Measurements from ENCODE around the gene SLC22A31. TPM values are rescaled to one million over a fixed set of nuclear protein-coding genes. Genes with fewer than 3 reads are reported as not detected.

The SLC22A31 gene
- total and polyA plus RNA-seq, 9 of the 15 experiments (the other 6 are each of a cell fraction or from before 2014, with no cell fraction given), result 0.29 to 2.2 (median 0.47) TPM; not detected in 3

- TF ChIP-seq NFATC3 (IDR thresholded peaks at IDR 0.05) (no peak), FOXP1 (CRISPR knock-in tag; IDR thresholded peaks at IDR 0.05) (no peak), NRF1 (conservative IDR thresholded peaks at IDR 0.05 in 1 of 2, IDR thresholded peaks at IDR 0.05 in 1 of 2) (no peak), ZNF263 (CRISPR knock-in tag; IDR thresholded peaks at IDR 0.05; ENCODE audit: borderline replicate concordance) (peak; percentile 90), MED1 (CRISPR knock-in tag; IDR thresholded peaks at IDR 0.05; ENCODE audit: borderline replicate concordance) (no peak), ZBTB7A (IDR thresholded peaks at IDR 0.05; ENCODE audit: borderline replicate concordance, control insufficient read depth, low read depth, low read length) (peak; percentile 46; the same call in 1 of the 2 replicates), THAP7 (CRISPR knock-in tag; IDR thresholded peaks at IDR 0.05) (no peak), FOSL1 (tag; conservative IDR thresholded peaks at IDR 0.05) (no peak), HNRNPLL (IDR thresholded peaks at IDR 0.05; ENCODE audit: low read depth, low read length, poor library complexity, severe bottlenecking) (no peak), POLR3G (IDR thresholded peaks at IDR 0.05; ENCODE audit: extremely low read depth, insufficient read length, insufficient replicate concordance) (no peak), TGIF2 (CRISPR knock-in tag; IDR thresholded peaks at IDR 0.05) (no peak), ZNF282 (CRISPR knock-in tag; IDR thresholded peaks at IDR 0.05) (no peak), RBM17 (IDR thresholded peaks at IDR 0.05; ENCODE audit: borderline replicate concordance, low read depth, low read length) (no peak), PHF8 (IDR thresholded peaks at IDR 0.05; ENCODE audit: borderline replicate concordance, low read length) (peak; percentile 10; the same call in 1 of the 2 replicates), ZNF232 (CRISPR knock-in tag; IDR thresholded peaks at IDR 0.05) (no peak), NEUROD1 (IDR thresholded peaks at IDR 0.05; ENCODE audit: borderline replicate concordance, low read depth, low read length, partially characterized antibody) (no peak), ASH1L (IDR thresholded peaks at IDR 0.05; ENCODE audit: borderline replicate concordance, low read depth, partially characterized antibody) (no peak), E2F6 (IDR thresholded peaks at IDR 0.05; ENCODE audit: borderline replicate concordance in 1 of 2, extremely low read depth in 1 of 2, insufficient read depth in 1 of 2, insufficient read length in 1 of 2, low read depth in 1 of 2, low read length in 1 of 2, poor library complexity in 1 of 2, severe bottlenecking in 1 of 2) (peak in 1 of 2 experiments; percentile 6), CSDE1 (IDR thresholded peaks at IDR 0.05) (no peak)
- TF ChIP-seq, protein P1, sequence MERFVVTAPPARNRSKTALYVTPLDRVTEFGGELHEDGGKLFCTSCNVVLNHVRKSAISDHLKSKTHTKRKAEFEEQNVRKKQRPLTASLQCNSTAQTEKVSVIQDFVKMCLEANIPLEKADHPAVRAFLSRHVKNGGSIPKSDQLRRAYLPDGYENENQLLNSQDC (CRISPR knock-in tag; IDR thresholded peaks at IDR 0.05), result no peak
- TF ChIP-seq, protein P2, sequence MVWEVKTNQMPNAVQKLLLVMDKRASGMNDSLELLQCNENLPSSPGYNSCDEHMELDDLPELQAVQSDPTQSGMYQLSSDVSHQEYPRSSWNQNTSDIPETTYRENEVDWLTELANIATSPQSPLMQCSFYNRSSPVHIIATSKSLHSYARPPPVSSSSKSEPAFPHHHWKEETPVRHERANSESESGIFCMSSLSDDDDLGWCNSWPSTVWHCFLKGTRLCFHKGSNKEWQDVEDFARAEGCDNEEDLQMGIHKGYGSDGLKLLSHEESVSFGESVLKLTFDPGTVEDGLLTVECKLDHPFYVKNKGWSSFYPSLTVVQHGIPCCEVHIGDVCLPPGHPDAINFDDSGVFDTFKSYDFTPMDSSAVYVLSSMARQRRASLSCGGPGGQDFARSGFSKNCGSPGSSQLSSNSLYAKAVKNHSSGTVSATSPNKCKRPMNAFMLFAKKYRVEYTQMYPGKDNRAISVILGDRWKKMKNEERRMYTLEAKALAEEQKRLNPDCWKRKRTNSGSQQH (CRISPR knock-in tag; IDR thresholded peaks at IDR 0.05), result no peak
Observed at GRCh38 chr16:89192956-89193575, 7.3 kb downstream of the SLC22A31 start (continued).
